ENCODE data around the gene ERN1.

- no peak for TF ChIP-seq CTCF (conservative IDR thresholded peaks at IDR 0.05; ENCODE audit: low read length)
- TF ChIP-seq EZH2phosphoT487 (IDR thresholded peaks at IDR 0.05; ENCODE audit: borderline replicate concordance) = no peak
These were observed 59.7 kb downstream of the ERN1 start for GRCh38 chr17:64070213-64070612.
